BJ (cell line): Measurements from ENCODE around the gene SNX9. TPM values are rescaled to one million over a fixed set of nuclear protein-coding genes. Genes with fewer than 3 reads are reported as not detected.

ENCODE experiments used
- CTCF ChIA-PET: fragments of 350-600 bp; formaldehyde crosslinking; extraction: SDS; loops from one replicate; lab custom pipeline; 2021; ENCODE audit warnings: antibody characterized with exemption, inconsistent platforms; lab: Yijun Ruan, JAX
- POLR2A ChIA-PET: fragments of 300-600 bp; sonication (Branson Sonifier 250); formaldehyde crosslinking; extraction: SDS; loops from one replicate; lab custom pipeline; 2021; ENCODE audit warnings: antibody characterized with exemption; lab: Charles Lee
- DNase-seq: peaks from one replicate; pipeline ENCODE4 v3.0.0-alpha.2; 2011; ENCODE audit warnings: low read depth
- H3K27me3 ChIP-seq: 2 replicates; pipeline ENCODE4 v1.6.0; 2011; ENCODE audit warnings: low read length; ENCODE audit not compliant: control insufficient read depth, insufficient read depth
- H3K36me3 ChIP-seq: 2 replicates; pipeline ENCODE4 v1.5.1; 2011; ENCODE audit warnings: low read length; ENCODE audit not compliant: control insufficient read depth, insufficient read depth
- H3K4me3 ChIP-seq: 2 replicates; pipeline ENCODE4 v1.5.1; 2011; ENCODE audit warnings: low read depth, mild to moderate bottlenecking, control low read depth, low read length
- CTCF ChIP-seq: IDR thresholded peaks from 2 replicates; pipeline ENCODE4 v1.5.1; 2011; ENCODE audit warnings: low read depth, mild to moderate bottlenecking, control low read depth, inconsistent platforms, low read length, moderate library complexity; ENCODE audit not compliant: insufficient read depth
- polyA plus RNA-seq: library from polyadenylated mRNA; depleted of rRNA; stranded (reverse); fragments of >200 nt; gene quantifications from 2 replicates; pipeline ENCODE4 v1.2.3, GENCODE V29; 2011

SNX9 gene
- polyA plus RNA-seq, 1 experiment = 75.1 TPM

GRCh38 chr6:157909282-157909664 is 86.2 kb downstream of the SNX9 start:
- ChIA-PET POLR2A (no interaction called here), CTCF (no interaction called here)
- no peak for TF ChIP-seq CTCF

GRCh38 chr6:157911278-157911677 is 88.2 kb downstream of the SNX9 start:
- ChIA-PET CTCF (no interaction called here), POLR2A (no interaction called here)
- Histone ChIP-seq H3K4me3 (no peak overlapping the region), H3K27me3 (no peaks in the 10 kb centered on the region), H3K36me3 (peaks cover 19% of the 10 kb centered on the region)
- TF ChIP-seq CTCF = no peak
- no peak for DNase-seq

More at GRCh38 chr6:157909282-157909664, 86.2 kb downstream of the SNX9 start:
- H3K4me3 ChIP-seq = no peak overlapping the region
- peaks cover 16% of the 10 kb centered on the region for H3K36me3 ChIP-seq
- H3K27me3 ChIP-seq = no peaks in the 10 kb centered on the region
- no peak for DNase-seq

- Histone ChIP-seq H3K4me3 (no peak overlapping the region), H3K36me3 (peaks cover 19% of the 10 kb centered on the region), H3K27me3 (no peaks in the 10 kb centered on the region)
- no peak for TF ChIP-seq CTCF
- no peak for DNase-seq
- CTCF ChIA-PET = no interaction called here
- POLR2A ChIA-PET = interaction anchor here (0.6 kb wide), 1 partner anchor 9 kb away, joined by 3 read pairs; no protein-coding TSS in a partner anchor
Observed at GRCh38 chr6:157911786-157912185, 88.7 kb downstream of the SNX9 start.

GRCh38 chr6:157912326-157912725 is 89.3 kb downstream of the SNX9 start:
- no peaks in the 10 kb centered on the region for H3K27me3 ChIP-seq
- POLR2A ChIA-PET = interaction anchor here (0.6 kb wide), 1 partner anchor 10 kb away, joined by 3 read pairs; no protein-coding TSS in a partner anchor
- DNase-seq = peak; percentile 50
- no peak for TF ChIP-seq CTCF
- CTCF ChIA-PET = interaction anchor here (0.6 kb wide), 1 partner anchor 13 kb away, joined by 4 read pairs; no protein-coding TSS in a partner anchor
- no peak overlapping the region for H3K4me3 ChIP-seq
- H3K36me3 ChIP-seq = peaks cover 19% of the 10 kb centered on the region

GRCh38 chr6:157921685-157922367 is 98.8 kb downstream of the SNX9 start:
- POLR2A ChIA-PET = no interaction called here

More at GRCh38 chr6:157921685-157922367, 98.8 kb downstream of the SNX9 start:
- no peak for TF ChIP-seq CTCF
- peak; percentile 80 for DNase-seq
- no peak overlapping the region for H3K4me3 ChIP-seq
- no peaks in the 10 kb centered on the region for H3K27me3 ChIP-seq
- CTCF ChIA-PET = interaction anchor here (1.0 kb wide), 1 partner anchor 93 kb away, joined by 3 read pairs; no protein-coding TSS in a partner anchor
- H3K36me3 ChIP-seq = peaks cover 7% of the 10 kb centered on the region
